Stimulated activated naive CD4-positive, alpha-beta T cell treated with Interleukin-2 at 50 U/mL for 16 hours (primary cell): ENCODE data around the gene IQCE.
"Not testable (repeated sequence)": the region's sequence is repeated elsewhere in the genome, so short reads cannot be mapped to it uniquely, and the experiment has no call there.

ENCODE experiments used
- DNase-seq: peaks from one replicate; lab custom pipeline; 2025; lab: John Stamatoyannopoulos, UW

Gene IQCE

GRCh38 chr7:2520761-2521290 is 38.0 kb upstream of the IQCE start:
- no peak for DNase-seq

DNA sequence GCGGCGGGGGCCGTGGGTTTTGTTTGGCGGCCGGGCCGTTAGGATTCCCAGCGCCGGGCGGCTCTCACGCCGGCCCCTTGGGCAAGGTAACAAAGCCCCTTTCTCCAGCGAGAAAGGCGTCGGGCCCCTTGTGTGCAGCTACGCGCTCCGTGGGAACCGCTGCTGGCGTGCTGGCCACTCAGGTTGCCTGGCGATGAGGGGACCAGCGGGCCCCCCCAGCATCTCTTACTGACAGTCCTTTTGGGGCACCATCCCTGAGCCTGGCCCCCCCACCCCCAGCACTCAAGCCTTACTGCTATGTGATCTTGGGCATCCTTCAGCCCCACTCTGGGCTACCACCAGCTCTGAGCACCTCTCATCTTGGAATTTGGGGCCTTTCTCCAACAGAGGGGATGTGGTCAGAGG is 37.4 kb upstream of the IQCE start:
- DNase-seq, result no peak

DNA sequence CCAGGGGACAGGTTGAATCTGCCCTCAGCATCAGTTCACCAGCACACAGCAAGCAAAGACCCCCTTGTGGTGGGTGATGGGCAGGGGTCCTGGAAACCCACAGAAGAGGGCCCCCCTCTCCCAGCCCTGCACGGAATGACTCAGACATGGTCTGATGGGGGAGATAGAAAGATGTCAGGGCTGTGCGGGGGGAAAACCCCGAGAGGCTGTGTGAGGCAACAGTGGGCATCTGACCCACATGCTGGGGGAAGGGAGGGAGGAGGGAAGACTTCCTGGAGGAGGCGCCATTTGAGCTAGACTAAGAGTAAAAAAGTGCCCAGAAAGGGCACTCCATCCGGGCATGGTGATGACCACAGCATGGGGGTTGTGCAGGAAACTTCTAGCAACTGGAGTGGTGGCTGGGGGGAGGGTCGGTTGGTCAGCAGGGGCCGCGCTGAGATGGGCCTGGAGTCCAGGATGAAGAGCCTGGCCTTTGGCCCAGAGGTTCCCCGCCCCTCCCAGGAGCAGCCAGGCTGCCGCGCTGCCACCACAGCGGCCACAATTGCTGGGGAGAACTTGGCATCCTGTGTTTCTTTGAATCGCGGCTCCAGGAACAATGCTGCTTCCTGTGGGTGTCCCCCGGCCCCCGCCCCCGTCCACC is 36.7 kb upstream of the IQCE start:
- peak; percentile 69 for DNase-seq

DNA sequence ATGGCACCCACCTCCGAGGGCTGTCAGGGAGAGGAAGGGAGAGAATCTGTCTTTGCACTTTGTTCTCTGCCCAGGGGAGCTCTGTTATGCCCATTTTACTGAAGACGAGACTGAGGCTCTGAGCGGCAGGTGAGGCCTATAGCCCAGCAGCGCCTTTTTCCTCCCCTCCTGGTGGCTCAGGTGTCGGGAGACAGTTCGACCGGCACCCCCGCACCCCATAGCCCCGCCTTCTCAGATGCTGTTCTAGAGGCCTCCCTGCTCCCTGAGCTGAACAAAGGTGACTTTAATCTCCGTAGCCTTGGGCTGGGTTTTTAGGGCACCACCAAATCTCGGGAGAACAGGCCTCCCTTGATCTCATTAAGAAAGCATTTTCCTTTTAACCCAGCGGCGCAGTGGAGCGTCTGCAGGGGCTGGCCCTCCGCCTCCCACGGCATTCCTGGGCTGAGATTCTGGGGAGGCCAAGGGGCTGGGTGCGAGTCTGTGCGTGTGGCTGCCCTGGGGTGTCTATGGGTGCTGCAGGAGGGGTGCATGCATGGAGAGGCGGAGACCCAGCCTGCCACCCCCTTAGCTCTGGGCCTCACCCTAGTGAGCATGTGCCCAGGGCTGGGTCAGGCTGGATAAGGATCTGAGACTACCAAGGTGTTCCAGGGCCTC is 35.9 kb upstream of the IQCE start:
- DNase-seq, result no peak

GRCh38 chr7:2523461-2523936 is 35.3 kb upstream of the IQCE start:
- DNase-seq, result no peak

DNA sequence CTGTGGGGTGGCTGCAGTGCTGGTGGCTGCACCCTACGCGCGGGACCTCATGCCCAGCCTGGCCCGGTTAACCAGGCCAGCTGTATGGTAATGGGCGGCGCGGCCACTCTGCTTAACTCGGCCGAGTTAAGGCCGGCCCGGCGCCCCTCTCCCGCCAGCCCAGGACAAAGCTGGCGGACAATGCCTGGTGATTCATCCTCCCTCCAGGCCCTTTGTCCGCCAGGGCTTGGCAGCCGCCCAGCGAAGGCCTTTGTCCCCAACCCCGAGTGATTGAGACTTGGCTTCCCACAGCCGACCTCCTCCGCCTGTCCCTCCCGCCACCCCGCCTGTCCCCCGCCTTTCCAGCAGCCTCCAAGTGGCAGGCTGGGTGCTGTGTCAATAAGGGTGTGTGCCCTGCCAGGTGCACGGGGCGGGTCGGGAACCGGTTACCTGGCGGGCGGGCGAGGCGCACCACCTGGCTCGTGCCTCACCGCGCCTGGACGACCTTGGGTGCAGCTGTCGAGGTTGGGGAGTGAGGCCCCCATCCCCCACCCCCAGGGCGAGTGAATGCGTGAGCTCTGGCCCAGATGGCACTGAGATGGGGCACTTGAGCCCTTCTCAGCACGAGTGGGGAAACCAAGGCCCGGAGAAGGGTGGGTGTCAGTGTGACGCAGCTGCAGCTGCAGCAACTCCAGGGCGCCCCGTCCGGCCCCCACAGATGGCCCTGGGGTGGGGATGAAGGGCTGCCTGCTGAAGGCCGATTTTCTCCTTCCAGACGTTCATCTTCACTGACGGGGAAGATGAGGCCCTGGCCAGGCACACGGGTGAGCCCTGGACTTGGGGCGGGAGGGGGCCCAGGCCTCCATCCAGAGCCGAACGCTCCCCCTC is 34.6 kb upstream of the IQCE start:
- DNase-seq, result no peak

DNA sequence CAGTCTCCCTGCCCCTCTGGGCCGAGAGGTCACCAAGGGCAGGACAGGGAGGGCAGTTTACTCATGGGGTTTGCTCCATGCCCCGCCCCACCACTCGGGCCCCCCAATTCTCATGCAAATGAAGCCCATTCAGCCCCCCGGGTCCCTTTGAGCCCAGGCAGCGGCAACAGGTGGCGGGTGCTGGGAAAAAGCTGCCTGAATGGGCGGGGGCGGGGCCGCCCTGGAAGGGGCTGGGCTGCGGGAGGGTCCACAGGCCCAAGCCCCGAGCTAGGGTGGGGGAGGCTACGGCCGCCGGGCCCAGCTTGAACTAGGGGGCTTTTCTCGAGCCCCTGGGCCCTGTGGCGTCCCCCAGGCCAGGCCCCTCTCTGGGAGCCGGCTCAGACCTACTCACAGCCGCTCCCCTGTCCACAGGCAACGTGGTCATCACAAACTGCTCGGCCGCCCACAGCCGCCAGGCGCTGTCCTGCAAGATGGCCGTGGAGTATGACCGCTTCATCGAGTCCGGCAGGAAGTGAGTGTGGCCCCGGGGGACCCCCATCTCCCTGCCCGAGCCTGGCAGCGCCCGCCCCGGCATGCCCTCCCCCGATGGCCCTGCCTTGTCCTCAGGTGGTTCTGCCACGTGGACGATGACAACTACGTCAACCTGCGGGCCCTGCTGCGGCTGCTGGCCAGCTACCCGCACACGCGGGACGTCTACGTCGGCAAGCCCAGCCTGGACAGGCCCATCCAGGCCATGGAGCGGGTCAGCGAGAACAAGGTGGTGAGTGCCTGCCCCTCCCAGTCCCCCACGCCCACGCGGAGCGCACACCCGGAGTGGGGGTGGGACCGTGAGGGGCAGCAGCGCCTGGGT is 33.7 kb upstream of the IQCE start:
- no peak for DNase-seq

- DNase-seq, result no peak
Measured at GRCh38 chr7:2525658-2526630, 32.8 kb upstream of the IQCE start.

- no peak for DNase-seq
Measured at GRCh38 chr7:2526659-2527504, 31.9 kb upstream of the IQCE start.

GRCh38 chr7:2527505-2528467 is 31.0 kb upstream of the IQCE start:
- DNase-seq, result peak; percentile 43

DNA sequence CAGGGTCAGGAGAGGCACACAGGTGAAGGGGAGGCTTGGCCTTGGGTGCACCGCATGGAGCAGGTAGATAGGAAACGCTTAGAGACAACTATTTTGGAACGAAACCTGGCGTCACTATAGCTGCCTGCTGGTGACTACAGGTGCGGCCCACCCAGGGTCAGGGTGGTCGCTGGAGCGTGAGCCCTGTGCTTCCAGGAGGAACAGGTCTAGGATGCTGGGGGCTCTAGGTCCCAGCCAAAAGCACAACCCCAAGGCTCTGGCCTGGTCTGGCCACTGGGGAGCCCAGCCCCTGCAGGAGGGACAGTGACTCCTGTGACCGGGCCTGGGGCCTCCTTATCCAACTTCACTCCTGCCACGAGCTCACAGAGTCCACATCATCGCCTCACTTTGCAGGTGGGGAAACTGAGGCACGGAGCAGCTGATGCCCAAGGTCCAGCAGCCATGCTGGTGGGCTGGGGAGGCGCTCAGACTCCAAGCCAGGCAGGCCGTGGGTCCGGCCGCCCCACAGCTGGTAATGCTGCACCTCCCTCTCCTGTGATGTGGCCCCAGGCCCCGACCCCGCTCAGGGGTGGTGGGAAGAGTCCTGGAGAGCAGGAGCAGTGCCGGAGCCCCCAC is 30.2 kb upstream of the IQCE start:
- no peak for DNase-seq

- DNase-seq, result peak; percentile 48
Measured at GRCh38 chr7:2529161-2530070, 29.4 kb upstream of the IQCE start.

DNA sequence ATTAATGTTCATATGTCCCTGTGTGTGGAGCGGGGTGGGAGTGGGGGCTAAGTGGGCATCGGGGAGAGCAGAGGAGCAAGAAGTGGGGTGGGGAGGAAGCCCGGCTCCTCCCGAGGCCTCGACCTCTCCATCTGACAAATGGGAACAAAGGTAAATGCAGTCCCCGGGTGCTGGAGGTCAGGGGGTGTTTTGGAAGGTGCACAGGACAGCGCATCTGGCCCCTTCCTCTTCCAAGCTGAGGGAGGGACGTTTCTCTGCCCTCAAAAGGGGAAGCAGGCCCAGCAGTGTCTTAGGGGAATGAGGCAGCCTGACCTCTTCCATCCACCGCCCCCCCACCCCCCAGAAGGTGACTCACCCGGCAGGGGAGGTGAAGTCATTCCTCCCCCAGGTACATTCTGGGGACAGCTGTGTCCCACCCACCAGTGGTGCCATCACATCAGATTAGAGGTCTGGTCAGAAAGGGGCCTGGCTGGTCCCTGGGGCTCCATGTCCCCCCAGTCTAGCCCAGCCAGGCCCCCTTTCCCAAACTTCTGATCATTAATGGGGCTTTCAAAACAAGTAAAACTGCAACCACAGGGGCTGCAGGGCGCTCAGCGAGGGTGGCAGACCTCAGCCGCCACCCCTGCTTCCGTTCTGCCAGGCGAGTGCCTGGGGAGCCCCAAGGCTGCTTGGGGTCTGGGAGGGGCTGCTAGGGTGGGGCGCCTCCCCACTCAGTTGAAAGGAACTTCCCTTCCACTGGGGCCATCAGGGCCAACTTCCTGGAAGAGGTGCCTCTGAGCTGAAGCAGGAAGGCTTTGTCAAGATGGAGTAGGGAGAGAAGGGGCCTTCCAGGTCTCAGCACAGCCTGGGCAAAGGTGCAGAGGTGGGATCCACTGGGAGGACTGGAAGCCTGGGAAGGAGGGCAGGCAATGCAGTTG is 28.4 kb upstream of the IQCE start:
- peak; percentile 76 for DNase-seq

DNA sequence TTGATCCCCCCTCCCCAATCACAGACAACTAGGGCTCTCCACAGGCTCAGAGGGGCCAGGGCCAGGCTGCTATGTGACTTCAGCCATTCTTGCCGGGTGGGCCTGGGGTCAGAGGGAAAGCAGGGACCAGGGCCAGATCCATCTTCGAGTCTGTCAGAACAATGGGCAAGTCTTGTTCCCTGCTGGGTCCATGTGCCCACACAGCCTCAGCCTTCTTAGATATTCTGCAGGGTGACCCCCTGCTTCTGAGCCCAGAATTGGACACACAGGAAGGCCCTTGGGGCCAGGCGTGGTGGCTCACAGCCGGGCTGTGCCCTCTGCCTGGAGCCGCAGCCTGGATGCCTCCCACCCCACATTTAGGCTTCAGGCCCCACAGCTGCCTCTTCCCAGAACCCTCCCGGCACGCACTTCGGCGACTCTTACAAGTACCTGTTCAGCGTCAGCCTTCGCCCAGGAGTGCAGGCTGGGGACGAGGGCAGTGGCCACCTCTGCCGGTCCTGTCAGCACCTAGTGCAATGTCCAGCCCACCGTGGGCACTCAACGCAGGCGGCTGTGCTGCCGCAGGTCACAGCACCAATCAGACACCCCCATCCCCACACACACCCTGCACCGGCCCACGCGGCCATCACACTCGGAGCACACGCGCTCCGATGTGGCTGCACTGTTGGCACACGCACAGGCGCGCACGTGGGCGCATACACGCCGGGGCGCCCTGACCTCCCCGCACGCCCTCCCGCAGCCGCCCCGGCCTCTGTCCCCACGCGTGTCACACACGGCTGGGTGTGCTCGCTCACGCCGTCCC is 27.6 kb upstream of the IQCE start:
- DNase-seq, result not testable (repeated sequence)

DNA sequence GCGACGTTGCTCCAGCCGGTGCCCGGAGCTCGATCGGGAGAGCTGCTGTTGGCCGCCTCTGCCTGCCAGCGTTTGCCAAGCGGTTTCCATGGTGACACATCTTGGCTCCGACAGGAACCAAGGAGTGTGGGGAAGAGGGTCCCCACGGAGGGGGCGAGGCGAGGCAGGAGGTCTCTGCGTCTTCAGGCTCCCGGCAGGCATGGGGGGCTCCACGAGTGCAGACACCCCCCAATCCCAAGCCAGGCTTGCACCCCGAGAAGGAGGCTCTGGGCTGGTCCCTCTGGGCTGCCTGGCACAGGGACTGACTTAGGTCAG is 27.0 kb upstream of the IQCE start:
- not testable (repeated sequence) for DNase-seq
